GM12891 (cell line): ENCODE data around the gene PHF2.

Source experiments
- PAX5 ChIP-seq: IDR thresholded peaks from 2 replicates; pipeline ENCODE4 v1.6.1; 2011; ENCODE audit warnings: low read length, moderate library complexity, mild to moderate bottlenecking; ENCODE audit not compliant: insufficient read depth, severe bottlenecking
- POLR2A ChIP-seq: IDR thresholded peaks from 2 replicates; pipeline ENCODE4 v1.6.1; 2011; ENCODE audit warnings: low read depth, low read length, control low read depth
- POLR2AphosphoS5 ChIP-seq: IDR thresholded peaks from 2 replicates; pipeline ENCODE4 v1.6.1; 2011; ENCODE audit warnings: low read depth, low read length, control low read depth
- SPI1 ChIP-seq: IDR thresholded peaks from 2 replicates; pipeline ENCODE4 v1.6.1; 2011; ENCODE audit warnings: low read depth, low read length, control low read depth
- TAF1 ChIP-seq: IDR thresholded peaks from 2 replicates; pipeline ENCODE4 v1.6.1; 2011; ENCODE audit warnings: low read depth, low read length, control low read depth

DNA sequence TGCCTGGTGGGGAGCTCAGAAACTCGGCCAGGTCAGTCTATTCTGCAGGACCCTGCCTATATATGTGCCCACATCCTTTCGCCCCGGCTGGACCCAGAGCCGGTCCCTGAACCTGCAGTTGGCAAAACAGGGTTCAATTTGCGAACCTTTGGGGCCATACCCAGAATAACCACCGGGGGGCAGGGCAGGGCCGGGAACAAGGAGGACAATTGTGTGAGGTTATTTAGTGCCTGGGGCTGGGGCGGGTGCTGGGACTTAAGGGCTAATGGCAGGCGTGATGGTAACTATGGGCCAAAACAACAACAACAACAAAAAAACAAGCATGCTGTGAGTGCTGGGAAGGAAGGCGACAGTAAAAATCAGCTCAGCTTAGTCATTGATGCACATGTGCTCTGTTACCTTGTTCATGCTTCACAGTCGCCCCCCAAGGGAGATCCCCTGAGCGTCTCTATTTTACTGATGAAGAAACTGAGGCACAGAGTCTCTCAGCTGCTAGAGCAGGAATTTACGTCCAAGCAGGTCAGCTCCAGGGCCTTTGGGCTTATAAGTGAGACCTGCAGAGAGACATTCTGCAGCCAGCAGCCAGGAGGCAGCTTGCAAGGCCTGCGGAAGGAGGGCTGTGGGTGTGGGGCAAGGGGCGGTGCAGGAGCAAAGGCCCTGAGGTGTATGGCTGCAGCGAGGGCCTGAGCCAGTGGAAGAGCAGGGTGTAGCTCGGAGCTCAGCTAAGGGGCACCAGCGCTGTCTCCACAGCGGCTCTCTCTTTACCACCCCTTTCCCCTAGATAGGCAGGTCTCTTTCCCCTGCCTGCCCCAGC, 106.0 kb downstream of the PHF2 start:
- no peak for TF ChIP-seq PAX5
- no peak for TF ChIP-seq POLR2A
- no peak for TF ChIP-seq TAF1
- no peak for TF ChIP-seq POLR2AphosphoS5
- no peak for TF ChIP-seq SPI1
